Germinal center (tissue), 1 donor: Measurements from ENCODE around the gene ARHGEF28.

Source experiments
- DNase-seq: peaks from one replicate; pipeline ENCODE4 v3.0.0; 2012; ENCODE audit warnings: mixed read lengths, low spot score

ARHGEF28 gene

DNA sequence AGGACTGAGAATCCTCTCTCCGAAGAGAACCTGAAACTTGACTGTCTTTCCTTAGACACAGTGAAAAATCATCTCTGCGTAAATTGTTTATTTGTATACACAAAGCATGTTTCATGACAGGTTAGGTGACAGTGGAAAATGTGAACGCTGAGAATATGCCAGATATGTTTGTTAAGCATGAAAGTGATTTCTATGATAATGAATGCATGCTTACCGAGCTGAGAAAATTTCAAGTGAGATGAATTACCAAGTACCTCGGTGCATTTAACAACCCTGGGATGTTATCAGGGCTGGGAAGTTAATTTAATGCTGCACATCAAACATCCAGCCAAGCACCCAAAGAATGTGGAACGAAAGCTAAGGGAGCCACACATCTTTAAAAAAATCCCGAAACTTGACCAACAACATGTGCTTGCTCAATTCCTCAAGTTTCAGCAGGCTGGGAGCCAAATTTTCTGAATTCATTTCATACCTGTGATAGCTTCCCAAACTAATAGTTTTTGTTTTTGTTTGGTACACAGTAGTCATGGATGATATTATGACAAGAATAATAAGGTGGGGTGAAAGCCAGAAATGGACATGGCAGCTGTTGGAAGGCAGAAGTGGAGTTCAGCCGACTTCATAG, 336.9 kb downstream of the ARHGEF28 start:
- no peak for DNase-seq

DNA sequence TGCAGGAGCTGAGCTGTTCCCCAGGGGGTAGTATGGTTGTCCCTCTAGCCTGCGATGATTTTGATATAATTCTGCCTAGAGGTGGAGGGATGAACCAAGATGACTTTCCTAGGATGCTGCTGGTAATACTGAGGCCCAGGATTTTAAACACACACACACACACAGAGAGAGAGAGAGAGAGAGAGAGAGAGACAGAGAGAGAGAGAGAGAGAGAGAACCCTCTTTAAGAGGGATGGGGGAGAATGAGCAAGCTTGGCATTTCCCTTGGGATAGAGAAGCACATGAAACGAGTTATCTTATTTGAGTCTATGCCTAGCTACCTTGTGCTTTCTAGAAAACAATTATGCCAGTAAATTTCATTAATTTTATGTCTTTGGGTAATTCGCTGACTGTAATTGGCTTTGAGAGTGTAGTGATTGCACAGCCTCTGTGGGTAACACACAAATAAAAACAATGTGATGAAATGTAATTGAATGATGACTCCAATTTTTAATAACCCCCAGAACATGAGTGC, 338.4 kb downstream of the ARHGEF28 start:
- DNase-seq: no peak

DNA sequence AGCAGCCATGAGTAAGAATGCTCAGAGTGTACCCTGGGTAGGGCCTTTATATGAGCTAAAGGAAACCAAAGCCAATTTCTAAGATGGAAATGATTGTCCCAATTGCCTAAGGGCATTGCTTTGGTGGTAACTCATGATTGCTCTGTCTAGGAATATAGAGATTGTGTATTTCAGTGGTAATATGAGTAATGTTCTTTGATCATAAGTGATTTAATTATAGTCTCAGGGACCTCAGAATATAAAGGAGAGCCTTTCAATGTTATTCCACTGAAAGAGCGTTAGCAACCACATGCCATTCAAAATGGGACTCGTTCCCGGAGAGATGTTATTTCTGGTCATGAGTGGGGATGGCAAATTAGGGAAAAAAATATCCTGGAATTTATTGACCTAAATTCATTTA, 340.5 kb downstream of the ARHGEF28 start:
- DNase-seq: no peak

DNA sequence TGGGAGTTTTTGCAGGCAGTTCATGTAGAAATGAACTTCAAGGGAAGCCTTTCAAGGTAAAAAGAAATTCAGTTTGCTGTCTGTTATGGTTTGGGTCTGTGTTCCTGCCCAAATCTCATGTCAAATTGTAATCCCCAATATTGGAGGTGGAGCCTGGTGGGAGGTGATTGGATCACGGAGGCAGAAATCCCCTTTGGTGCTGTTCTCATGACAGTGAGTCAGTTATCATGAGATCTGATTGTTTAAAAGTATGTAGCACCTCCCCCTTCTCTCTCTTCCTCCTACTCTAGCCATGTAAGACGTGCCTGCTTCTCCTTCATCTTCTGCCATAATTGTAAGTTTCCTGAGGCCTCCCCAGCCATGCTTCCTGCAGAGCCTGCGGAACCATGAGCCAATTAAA, 341.4 kb downstream of the ARHGEF28 start:
- no peak for DNase-seq

DNA sequence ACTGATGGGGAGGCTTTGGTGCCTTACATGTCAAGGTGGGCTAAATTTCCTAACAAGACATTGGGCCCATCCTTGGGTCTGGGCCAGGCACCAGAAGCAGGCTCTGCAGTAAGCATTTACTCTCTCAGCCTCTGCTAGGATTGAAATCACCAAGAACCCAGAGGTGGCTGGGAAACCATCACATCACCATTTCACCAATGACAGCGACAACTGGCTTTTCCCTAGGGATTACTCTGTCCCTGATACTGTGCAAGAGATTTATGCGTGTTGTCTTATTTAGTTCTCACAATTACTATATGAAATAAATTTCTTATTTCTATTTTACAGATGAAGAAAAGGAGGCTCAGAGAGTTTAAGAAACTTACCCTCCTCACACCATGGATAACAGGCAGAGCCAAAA, 342.2 kb downstream of the ARHGEF28 start:
- DNase-seq: no peak

DNA sequence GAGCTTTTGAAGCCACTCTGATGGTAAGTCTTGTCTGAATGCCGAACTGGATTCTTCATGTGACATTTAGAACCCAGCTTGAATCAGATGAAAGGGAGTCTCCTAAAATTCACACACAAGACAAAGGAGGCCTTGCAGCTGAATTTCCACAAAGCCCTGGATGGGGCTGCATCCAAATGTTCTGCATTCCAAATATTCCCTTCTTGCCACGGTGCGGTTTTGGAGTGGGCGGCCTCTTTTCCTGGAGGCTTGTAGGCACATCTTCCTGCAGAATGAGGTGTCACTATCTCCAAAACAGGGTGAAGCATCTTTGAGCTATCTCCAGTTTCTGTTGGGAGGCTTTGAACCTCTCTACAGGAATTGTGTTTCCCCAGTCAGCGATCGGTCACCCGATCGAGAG, 342.7 kb downstream of the ARHGEF28 start:
- no peak for DNase-seq

DNA sequence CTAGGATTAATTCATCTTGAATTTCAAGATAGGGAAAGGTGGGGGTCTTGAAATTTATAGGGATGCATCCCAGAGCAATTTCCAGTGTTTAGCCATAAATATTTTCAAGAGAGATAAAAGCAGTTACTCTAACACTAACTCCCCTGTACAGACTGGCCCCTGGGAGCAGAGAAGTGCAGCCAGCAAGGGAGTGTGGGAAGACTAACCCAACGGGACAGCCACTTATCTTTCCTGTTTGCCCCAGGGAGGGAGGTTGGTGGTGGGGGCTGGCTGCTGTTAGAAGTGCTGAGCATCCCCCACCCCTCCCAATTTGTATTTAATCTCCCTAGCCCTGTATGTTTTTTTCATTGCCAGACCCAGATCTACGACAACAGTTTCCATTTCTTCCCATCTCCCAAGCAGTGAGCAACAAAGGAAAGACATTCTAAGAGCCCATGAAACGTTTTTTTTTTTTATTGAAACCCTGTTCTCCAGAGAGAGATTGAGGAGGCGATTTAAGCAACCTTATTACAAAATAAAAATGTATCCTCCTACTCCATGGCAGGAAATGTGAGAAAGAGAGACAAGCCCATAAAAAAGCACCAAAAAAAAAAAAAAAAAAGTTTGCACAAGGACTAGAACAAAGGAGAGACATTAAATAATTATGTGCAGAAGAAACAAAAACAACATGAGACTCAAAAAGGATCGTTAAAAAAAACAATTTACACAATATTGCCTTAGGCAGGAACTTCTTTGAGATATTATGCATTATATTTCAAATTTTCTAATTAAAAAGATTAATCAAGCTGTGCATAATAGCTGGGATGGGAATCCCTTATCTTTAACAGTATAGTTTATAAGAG, 343.4 kb downstream of the ARHGEF28 start:
- DNase-seq: no peak

DNA sequence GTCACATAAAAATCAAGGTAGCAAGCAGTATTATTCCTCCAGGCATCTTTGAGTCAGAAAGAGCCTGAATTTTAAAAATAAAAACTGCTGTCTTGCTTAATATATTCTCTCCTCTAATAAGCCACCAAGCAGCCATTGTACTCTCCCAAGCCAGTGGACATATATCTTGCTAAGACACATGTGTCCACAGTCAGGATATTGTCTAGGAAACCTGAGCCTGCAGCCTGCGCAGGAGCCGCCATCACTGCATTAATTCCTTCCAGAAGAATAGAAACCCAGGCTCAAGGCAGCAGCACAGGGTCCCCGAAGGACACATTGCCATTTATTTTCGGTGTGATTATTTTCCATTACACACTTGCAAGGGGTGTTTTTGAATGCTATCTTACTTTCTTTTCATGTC, 345.3 kb downstream of the ARHGEF28 start:
- DNase-seq: no peak

DNA sequence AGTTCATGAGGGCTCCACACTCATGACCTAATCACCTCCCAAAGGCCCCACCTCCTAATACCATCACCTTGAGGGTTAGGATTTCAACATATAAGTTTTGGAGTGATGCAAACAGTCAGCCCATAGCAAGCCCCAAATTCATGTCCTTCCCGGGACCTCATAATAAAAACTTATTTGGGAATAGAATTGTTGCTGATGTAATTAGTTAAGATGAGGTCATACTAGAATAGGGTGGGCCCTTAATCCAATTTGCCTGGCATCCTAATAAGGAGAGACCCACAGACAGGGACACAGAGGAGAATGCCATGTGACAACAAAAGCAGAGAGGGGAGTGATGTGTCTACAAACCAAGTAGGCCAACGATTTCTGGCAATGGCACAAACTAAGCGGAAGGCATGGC, 347.1 kb downstream of the ARHGEF28 start:
- DNase-seq: no peak

DNA sequence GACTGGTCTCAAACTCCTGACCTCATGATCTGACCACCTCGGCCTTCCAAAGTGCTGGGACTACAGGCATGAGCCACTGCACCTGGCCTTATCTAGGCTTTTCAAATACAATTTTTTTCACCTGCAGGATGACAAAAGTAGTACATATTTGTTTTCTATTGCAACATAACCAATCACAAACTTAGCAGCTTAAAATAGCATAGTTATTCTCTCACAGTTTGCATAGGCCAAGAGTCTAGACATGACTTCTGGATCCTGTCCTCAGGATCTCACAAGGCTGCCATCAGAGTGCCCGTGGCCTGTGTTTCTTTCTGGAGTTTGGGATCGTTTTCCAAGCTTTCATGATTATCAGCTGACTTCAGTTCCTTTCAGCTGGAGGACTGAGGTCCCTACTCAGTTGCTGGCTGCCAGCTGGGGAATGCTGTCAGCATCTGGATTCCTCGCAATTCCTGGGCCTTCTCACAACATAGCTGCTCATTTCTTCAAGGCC, 348.9 kb downstream of the ARHGEF28 start:
- DNase-seq: no peak

DNA sequence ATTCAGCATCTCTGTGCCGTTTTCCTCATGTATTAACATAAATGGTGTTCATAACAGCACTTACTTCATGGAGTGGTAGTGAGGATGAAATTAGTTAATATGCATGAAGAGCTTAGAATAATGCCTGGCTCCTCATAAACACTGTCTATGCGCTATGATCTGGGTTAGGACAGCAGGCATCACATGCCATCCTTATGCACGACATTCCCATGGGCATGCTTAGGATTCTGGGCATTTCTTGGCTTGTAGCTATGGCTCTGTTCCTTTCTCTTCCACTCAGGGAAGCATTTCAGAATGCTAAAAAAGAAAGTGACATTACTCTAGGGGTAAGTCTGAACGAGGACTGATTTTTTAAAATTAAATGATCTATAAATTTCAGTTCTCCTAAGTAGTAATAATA, 349.8 kb downstream of the ARHGEF28 start:
- DNase-seq: no peak

DNA sequence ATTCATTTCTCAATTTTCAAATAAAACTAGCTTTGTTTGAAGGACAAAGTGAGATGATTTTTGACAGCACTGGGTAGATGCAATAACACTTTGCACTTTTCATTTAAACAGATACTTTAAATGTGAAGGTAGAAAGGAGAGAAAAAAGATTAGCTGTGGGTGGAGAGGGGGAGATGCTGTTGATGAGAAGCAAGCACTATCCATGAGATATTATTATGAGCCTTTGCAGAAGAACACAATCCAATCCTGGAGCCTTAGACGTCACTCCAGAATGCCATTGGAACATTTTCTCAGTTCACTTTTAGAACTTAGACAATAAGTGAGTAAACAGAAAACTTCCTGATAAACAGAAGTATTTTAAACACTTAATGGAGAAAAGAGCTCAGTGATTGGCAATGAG, 351.1 kb downstream of the ARHGEF28 start:
- DNase-seq: no peak

DNA sequence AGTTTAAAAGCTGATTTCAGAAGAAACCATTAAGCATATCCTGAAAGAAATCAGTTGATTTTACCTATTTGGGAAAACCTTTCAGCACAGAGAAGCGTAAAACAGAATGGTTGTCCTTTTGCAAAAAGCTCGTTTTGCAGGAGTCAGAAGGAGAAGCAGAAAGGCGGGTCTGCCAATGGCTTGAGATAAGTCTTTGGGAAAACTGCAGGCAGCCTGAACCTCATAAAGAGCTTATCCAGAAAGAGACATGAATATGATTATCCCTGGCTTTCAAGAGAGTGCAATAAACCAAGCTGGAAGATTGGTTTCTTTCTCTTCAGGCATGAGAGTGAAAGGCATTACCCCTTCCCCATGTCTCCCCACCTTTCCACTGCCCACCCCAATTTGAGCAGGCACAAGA, 353.3 kb downstream of the ARHGEF28 start:
- DNase-seq: no peak

DNA sequence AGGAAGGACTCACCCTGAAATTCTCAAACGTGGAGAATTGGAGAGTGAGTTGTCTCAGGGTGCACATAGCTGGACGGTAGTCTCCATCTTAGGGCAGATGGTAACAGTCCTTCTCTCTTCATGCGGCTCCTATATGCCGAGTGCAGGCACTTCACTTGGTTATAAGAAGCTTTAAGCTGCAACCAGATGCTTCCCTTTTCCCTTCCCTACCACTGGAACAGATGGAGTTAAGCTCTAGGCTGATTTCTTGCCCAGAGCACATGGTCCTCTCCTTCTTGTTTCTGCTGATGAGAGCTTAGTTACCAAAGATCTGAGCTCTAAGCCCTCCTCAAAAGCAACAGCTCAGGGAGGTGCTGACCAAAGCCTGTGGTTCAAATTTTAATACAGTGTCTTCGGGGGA, 355.7 kb downstream of the ARHGEF28 start:
- no peak for DNase-seq

DNA sequence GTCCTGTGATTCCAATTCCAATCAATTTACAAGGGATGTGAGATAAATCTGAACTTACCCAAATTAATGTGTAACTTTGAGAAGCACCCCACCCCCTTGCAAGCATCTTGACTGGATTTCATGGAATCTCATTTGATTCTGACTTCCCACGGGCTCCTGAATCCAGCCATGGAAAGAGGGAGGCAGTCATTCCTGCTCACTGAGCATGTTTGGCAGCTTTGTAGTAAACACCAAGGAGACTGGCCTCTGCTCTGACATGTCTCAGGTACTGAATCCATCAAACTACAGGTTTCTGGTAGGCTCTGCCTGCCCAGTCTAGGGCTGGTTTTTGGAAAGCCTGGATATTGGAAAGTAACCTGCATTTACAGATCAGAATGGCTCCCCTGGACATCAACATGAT, 357.6 kb downstream of the ARHGEF28 start:
- DNase-seq: no peak

DNA sequence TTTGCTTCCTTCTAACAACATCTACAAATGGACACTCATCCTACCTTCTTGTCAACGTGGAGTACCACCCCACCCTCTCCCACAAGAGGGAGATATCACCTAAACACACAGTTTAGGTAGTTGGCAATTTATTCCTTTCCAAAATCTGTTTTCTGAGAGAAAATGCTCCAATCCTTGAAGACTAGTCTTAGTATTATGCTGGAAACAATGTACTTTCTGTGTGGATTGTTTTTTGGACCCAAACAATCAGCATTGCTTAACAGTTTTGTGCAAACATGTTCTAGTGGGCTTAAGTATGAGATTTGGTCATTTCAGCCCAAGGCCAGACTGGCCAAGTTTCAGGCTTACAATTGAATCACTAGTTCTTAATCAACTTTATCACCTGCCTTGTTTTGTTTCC, 359.1 kb downstream of the ARHGEF28 start:
- no peak for DNase-seq

DNA sequence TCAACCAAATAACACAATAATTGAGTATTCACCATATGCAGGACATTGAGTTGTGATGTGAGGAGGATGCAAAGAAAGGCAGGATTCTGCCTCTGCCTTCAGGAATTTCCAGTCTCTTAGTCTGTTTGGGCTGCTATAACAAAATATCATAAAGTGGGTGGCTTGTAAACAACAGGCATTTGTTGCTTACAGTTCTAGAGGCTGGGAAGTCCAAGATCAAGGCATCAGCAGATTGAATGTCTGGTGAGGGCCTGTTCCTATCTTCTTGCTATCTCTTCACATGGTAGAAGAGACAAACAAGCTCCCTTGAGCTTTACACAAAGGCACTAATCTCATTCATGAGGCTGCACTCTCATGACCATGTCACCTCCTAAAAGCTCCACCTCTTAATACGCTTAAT, 360.7 kb downstream of the ARHGEF28 start:
- no peak for DNase-seq

DNA sequence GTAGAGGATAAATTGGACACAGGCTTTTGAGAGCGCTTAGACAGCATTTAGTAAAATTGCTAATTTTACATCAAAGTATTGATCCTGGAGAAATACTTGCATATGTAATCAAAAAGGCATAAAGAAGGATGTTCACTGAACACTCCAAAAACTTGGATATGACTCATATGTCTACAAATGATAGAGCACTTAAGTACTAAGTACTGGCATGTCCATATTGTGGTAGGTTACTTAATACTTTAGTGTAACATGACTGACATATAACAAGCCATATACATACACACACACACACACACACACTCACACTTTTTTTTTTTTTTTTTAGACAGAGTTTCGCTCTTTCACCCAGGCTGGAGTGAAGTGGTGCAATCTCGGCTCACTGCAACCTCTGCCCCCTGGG, 361.9 kb downstream of the ARHGEF28 start:
- DNase-seq: no peak

DNA sequence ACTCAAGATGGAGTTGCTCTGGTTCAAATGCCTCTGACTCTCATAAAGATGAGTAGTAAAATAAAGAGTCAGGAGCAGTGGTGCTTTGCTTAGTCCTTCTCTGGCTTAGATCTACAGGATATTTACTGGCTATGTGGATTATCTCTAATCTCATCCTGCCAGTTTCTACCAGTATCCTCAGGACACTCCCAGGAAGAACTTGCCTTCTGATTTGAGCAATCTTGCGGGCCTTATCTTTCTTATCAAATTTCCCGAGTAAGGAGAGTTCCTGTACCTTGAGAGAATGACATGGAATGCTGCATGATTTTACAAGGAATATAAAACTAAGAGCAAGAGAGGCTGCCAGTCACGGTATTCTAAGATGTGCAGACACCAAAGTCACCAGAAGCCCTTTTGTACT, 364.0 kb downstream of the ARHGEF28 start:
- DNase-seq: no peak
